Stimulated activated CD8-positive, alpha-beta memory T cell treated with anti-CD3 and anti-CD28 coated beads, Interleukin-12 subunit alpha, Interleukin-12 subunit beta, amount 100 ng/mL, for 4 hours (primary cell): ENCODE data around the gene YY1AP1.
"Not testable (repeated sequence)": the region's sequence is repeated elsewhere in the genome, so short reads cannot be mapped to it uniquely, and the experiment has no call there.

Experiments
- DNase-seq: peaks from one replicate; pipeline ENCODE4 v3.0.0-alpha.2; 2020; ENCODE audit warnings: low read depth

Gene YY1AP1

GRCh38 chr1:155645034-155645598 is 43.5 kb downstream of the YY1AP1 start:
- DNase-seq, result no peak

GRCh38 chr1:155643230-155643629 is 45.3 kb downstream of the YY1AP1 start:
- DNase-seq, result no peak

DNA sequence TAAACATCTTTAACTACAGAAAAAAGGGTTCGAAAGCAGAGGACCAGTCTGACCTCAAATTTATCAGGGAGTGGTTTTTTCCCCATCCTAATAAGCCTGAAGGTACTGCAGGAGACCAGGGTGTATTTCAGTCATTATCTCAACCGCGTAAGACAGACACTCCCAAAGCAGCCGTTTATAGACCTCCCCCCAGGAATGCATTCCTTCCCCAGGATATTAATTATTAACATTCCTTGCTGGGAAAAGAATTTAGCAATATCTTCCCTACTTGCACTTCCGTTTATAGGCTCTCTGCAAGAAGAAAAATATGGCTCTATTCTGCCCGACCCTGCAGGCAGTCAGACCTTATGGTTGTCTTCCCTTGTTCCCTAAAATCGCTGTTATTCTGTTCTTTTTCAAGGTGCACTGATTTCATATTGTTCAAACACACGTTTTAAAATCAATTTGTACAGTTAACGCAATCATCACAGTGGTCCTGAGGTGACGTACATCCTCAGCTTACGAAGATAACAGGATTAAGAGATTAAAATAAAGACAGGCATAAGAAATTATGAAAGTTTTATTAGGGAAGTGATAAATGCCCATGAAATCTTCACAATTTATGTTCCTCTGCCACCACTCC is 45.9 kb downstream of the YY1AP1 start:
- not testable (repeated sequence) for DNase-seq

DNA sequence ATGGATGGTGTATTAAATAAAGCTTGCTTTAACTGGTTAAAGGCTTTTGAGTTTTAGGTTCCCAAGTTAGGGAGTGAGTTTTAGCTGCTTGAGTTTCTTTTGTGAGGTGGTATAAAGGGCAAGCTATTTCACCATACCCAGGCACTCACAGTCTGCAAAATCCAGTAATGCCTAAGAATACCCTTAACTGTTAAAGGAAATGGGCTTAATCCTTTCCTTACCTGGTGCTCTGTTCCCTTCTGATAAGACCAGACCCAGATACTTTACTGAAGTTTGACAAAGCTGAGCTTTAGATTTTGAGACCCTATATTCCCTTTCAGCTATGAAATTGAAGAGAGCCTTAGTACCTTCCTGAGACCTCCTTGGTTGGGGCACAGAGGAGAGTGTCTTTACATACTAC is 48.2 kb downstream of the YY1AP1 start:
- no peak for DNase-seq

DNA sequence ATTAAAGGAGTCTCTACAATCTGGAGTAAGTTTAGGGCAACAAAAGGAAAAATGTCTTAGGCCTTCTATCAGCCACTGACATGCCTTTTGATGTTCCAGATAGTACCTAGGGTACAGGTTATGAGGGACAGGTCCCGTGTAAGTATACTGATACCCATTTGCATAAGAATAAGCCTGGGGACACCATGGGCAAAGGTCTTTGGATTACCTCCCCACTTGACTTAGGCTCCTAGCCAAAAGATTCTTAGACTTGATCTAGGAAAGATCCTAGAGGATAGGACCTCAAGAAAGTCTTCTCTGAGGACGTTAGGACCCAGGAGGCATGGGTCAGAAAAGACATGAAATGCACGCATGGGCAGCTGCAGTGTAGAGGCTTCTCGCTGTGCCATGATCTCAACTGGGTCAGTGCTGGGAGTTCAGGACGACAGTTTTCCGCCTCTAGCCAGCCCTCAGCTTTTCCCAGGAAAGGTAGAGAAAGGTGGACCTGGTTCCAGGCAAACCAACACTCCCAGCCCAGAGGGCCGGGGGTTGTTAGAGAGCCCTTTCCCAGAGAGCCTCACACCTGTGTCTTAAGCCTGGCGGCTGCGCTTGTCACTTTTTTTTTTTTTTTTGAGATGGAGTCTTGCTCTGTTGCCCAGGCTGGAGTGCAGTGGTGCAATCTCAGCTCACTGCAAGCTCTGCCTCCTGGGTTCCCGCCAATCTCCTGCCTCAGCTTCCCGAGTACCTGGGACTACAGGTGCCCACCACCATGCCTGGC is 52.0 kb downstream of the YY1AP1 start:
- DNase-seq, result no peak

GRCh38 chr1:155626428-155626827 is 62.1 kb downstream of the YY1AP1 start:
- DNase-seq, result not testable (repeated sequence)

GRCh38 chr1:155623357-155623756 is 65.2 kb downstream of the YY1AP1 start:
- no peak for DNase-seq

DNA sequence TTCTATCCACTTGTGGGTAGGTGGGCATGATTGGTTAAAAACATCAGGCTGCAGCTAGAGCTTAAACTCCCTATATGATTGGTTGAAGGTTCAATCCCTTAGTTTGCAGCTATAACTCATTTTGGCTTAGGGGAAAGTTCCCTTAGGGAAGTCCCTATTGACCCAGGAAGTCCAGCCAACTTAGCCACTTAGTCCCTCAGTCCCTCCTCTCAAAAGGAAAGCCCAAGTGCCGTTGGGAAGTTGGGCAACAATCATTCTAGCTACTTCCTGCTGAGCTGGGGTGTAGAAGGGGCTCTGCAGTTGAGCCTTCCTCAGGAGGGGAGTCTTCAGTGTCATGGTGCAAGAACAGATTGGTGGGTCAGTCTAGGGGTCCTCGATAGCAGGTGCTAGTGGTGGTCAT is 66.4 kb downstream of the YY1AP1 start:
- DNase-seq, result no peak

DNA sequence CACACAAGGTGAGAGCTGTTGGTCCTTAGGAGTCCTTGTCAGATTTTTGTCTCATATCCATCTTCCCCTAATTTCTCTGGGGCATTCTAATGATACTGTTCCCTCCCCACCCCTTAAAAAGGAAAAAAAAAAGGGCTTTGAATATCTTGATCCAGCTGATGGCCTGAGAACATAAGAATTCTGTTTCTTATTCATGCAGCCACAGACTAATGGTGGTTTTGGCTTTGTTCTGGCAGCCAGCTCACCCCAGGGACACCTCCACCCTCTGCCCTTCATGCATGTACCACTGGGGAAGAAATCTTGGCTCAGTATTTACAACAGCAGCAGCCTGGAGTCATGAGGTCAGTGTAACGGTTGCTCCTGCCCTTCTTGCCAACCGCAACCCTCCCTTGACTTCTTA is 75.3 kb downstream of the YY1AP1 start:
- DNase-seq, result not testable (repeated sequence)

DNA sequence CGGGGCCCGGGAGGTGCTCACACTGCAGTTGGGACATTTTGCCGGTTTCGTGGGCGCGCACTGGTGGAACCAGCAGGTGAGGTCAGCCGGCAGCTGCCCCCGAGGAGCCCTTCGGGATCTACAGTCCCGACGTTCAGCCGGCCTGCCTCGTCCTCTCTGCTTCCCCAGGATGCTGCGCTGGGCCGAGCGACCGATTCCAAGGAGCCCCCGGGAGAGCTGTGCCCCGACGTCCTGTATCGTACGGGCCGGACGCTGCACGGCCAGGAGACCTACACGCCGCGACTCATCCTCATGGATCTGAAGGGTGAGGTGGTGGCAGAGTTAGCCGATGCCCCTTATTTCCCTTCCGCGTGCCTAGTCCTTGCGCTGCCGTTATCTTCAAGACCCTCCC is 78.3 kb downstream of the YY1AP1 start:
- not testable (repeated sequence) for DNase-seq

GRCh38 chr1:155609515-155610256 is 78.9 kb downstream of the YY1AP1 start, which contains the start of gene MSTO1:
Gene MSTO1, plus strand, starts transcription at chr1:155610218. Its CDS starts 31 bp downstream, at chr1:155610249.
- peak; percentile 89 for DNase-seq
